Activated CD4-positive, CD25-positive, alpha-beta regulatory T cell treated with anti-CD3 and anti-CD28 coated beads, Interleukin-2, amount 50 U/mL, for 16 hours (primary cell): ENCODE data around the gene KLHL12.

ENCODE experiments used
- DNase-seq: peaks from one replicate; pipeline ENCODE4 v3.0.0-alpha.2; 2020; ENCODE audit warnings: low read depth, low spot score

KLHL12 gene

GRCh38 chr1:202926581-202927491 lies at the start of gene KLHL12:
Gene KLHL12, minus strand, starts transcription at chr1:202927234. Its CDS starts 2,072 bp downstream, at chr1:202925162.
- peak; percentile 89 for DNase-seq

- no peak for DNase-seq
Measured at GRCh38 chr1:202976633-202977032, 49.6 kb upstream of the KLHL12 start.

- DNase-seq: no peak
Measured at GRCh38 chr1:202974856-202975255, 47.8 kb upstream of the KLHL12 start.

GRCh38 chr1:202972046-202972445 lies 45.0 kb upstream of the KLHL12 start:
- no peak for DNase-seq

- no peak for DNase-seq
Measured at GRCh38 chr1:202968895-202969295, 41.9 kb upstream of the KLHL12 start.

GRCh38 chr1:202968351-202968750 lies 41.3 kb upstream of the KLHL12 start:
- no peak for DNase-seq

- DNase-seq: no peak
Measured at GRCh38 chr1:202967684-202968281, 40.7 kb upstream of the KLHL12 start.

- no peak for DNase-seq
Measured at GRCh38 chr1:202966006-202966898, 39.2 kb upstream of the KLHL12 start.

GRCh38 chr1:202965422-202965821 lies 38.4 kb upstream of the KLHL12 start:
- no peak for DNase-seq

GRCh38 chr1:202964791-202965410 lies 37.9 kb upstream of the KLHL12 start:
- DNase-seq: no peak

GRCh38 chr1:202961220-202961880 lies 34.3 kb upstream of the KLHL12 start:
- no peak for DNase-seq

- no peak for DNase-seq
Measured at GRCh38 chr1:202959276-202959620, 32.2 kb upstream of the KLHL12 start.

- DNase-seq: no peak
Measured at GRCh38 chr1:202958544-202959275, 31.7 kb upstream of the KLHL12 start.

GRCh38 chr1:202957733-202958543 lies 30.9 kb upstream of the KLHL12 start, which contains the start of gene ADIPOR1:
Gene ADIPOR1, minus strand, starts transcription at chr1:202958312. Its CDS starts 7,242 bp downstream, at chr1:202951070.
- DNase-seq: peak; percentile 86

GRCh38 chr1:202956969-202957368 lies 29.9 kb upstream of the KLHL12 start:
- no peak for DNase-seq

GRCh38 chr1:202954057-202954745 lies 27.2 kb upstream of the KLHL12 start:
- DNase-seq: no peak

GRCh38 chr1:202953392-202953791 lies 26.4 kb upstream of the KLHL12 start:
- DNase-seq: no peak

GRCh38 chr1:202952818-202953217 lies 25.8 kb upstream of the KLHL12 start:
- DNase-seq: no peak

GRCh38 chr1:202952099-202952498 lies 25.1 kb upstream of the KLHL12 start:
- no peak for DNase-seq
